Tibial nerve (tissue), 3 donors: ENCODE data around the gene POLE4.

ENCODE experiments used
- POLR2A ChIP-seq, 2 donors: fragments of 450-650 bp; IDR thresholded peaks; one replicate each; pipeline ENCODE4 v1.6.1; 2017; ENCODE audit warnings: antibody characterized with exemption in 2 of 2, mild to moderate bottlenecking in 2 of 2, moderate library complexity in 2 of 2
- TF ChIP-seq, protein P1 (sequence below), 5 experiments: fragments of 200-600 bp in 3 of 5; fragments of 450-650 bp in 2 of 5; sonication (generic) in 3 of 5; IDR thresholded peaks; one replicate each; pipeline ENCODE4 v1.5.1; 2016 to 2019; ENCODE audit warnings: antibody characterized with exemption in 5 of 5, mild to moderate bottlenecking in 3 of 5, moderate library complexity in 2 of 5

- TF ChIP-seq, protein P1, sequence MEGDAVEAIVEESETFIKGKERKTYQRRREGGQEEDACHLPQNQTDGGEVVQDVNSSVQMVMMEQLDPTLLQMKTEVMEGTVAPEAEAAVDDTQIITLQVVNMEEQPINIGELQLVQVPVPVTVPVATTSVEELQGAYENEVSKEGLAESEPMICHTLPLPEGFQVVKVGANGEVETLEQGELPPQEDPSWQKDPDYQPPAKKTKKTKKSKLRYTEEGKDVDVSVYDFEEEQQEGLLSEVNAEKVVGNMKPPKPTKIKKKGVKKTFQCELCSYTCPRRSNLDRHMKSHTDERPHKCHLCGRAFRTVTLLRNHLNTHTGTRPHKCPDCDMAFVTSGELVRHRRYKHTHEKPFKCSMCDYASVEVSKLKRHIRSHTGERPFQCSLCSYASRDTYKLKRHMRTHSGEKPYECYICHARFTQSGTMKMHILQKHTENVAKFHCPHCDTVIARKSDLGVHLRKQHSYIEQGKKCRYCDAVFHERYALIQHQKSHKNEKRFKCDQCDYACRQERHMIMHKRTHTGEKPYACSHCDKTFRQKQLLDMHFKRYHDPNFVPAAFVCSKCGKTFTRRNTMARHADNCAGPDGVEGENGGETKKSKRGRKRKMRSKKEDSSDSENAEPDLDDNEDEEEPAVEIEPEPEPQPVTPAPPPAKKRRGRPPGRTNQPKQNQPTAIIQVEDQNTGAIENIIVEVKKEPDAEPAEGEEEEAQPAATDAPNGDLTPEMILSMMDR (IDR thresholded peaks at IDR 0.05) = peak; percentile 57 to 81 (median 71)
- no peak for TF ChIP-seq POLR2A (IDR thresholded peaks at IDR 0.05)
Observed at GRCh38 chr2:74919827-74920226, 38.6 kb upstream of the POLE4 start.
